Dedifferentiated amniotic fluid mesenchymal stem cell (primary cell): ENCODE data around the gene PM20D1.

ENCODE experiments used
- DNase-seq: peaks from one replicate; pipeline ENCODE4 v3.0.0-alpha.2; 2016; ENCODE audit errors: extremely low spot score

Gene PM20D1

GRCh38 chr1:205804605-205805004, 45.3 kb downstream of the PM20D1 start:
- no peak for DNase-seq

- no peak for DNase-seq
These were observed 45.9 kb downstream of the PM20D1 start for GRCh38 chr1:205803986-205804385.

DNA sequence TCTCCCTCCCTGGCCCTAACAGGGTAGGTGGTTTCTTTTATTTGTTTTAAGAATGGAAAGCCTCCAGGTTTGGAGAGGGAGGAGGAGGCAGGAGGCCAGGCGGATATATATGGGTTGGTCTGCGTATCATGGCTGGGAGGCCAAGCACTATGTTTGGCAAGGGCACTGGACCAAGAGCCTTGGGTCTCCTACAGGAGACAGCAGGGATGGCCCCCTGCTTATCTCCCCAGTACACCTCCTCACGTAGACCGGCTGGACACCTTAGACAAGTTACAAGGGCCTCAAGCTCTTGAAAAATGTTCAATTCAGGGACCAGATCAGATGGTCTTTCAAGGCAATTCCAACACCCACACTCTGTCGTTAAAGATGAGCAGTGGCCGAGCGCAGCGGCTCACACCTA, 47.9 kb downstream of the PM20D1 start:
- no peak for DNase-seq

DNA sequence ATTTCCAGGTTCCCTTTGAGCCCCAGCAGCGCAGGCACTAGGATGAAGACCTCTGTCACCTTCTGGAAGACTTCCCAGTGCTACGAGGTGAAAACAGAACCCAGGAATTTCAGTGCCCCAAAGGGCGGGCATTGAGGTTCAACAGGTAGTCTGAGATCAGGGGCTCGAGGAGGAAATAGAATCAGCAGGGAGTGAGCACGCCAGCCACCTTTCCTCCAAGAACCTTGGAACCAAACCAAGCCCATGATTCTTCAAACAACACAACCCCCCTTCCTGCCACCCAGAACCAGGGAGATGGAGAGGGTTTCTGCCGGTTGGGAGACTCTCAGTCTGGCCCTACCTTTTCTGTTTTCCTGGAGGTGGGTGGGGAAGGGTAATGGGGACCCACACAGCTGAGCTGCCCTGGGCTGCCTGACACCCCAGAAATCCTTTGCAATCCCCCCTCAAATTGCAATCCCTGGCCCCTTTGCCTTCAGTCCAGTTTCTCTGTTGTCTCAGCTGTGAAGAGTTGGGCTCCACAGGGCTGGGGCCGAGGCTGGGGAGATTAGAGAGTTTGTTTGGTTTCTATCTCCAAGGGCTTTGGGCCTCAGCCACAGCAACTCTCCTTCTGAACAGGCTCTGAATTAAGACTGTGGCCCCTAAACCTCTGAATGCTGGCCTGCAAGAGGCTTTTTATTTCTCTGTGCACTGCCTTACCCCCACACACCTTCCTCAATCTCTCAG, 48.8 kb downstream of the PM20D1 start:
- DNase-seq: no peak

- DNase-seq: no peak
These were observed 49.5 kb downstream of the PM20D1 start for GRCh38 chr1:205800427-205800826.

- no peak for DNase-seq
These were observed 51.4 kb downstream of the PM20D1 start for GRCh38 chr1:205798577-205798976.

DNA sequence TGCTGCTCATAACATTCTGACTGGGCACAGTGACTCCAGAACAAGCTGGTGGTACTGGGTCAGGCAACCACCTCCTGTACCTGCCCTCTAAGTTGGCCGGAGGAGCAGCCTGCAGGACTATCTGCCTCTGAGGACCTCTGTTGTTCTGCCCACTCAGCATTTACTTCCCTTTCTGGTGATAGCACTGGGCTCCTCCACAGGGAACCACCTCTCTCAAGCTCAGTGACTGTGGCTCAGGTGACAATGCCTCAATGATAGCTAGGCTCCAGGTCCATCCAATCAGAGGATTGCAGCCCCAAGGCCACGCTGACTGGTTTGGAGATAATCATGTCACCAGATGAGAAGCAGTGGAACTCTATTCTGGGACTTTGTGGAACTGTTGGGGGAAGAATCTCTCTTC, 52.8 kb downstream of the PM20D1 start:
- DNase-seq: no peak

- no peak for DNase-seq
These were observed 55.8 kb downstream of the PM20D1 start for GRCh38 chr1:205794011-205794730.

DNA sequence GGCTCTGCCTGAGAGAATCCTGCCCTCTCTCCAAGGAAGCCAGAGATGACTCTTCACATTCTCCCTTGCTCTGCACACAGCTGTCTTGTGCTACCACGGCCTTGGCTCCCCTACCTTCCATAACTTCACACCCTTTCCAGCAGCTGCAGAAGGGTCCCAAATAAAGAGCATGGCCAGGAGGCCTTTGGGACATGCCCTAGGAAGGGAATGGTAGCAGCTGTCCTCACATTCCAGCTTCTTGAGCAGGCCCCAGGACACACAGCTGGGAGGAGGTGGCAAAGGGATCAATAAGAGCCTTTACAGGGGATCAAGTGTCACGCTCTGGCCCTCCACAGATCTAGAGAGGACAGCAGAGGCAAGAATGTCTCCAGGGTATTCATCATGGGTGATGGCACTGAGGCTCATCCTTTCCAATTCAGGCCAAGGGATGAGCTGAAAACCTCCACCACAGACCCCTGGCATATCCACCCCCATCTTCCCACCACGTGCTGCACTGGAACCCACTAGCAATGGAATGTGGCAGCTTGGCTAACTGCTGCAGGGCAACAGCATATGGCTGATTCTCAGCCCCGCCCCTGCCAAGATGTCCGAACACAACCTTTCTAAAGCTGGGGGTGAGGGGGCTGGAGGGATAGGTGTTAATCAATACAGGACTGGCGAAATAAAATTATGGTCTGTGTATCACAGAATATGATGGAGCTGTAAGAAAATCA, 56.8 kb downstream of the PM20D1 start:
- no peak for DNase-seq

DNA sequence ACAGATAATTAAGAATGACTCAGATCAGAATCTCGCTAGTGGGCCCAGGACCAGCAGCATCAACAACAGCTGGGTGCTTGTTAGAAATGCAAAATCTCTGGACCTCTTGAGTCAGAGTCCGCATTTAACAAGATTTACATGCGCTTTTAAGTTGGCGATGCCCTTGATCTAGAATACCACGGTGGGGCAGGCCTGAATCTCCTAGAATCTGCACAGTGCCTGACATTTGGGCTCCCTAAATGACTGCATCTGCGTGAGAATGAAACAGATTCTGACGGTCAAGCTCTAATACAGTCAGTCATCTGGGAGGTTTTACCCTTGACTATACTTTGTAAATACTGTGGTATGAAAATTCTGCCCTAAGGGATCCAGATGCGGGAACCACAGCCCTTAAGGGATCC, 57.5 kb downstream of the PM20D1 start:
- no peak for DNase-seq

DNA sequence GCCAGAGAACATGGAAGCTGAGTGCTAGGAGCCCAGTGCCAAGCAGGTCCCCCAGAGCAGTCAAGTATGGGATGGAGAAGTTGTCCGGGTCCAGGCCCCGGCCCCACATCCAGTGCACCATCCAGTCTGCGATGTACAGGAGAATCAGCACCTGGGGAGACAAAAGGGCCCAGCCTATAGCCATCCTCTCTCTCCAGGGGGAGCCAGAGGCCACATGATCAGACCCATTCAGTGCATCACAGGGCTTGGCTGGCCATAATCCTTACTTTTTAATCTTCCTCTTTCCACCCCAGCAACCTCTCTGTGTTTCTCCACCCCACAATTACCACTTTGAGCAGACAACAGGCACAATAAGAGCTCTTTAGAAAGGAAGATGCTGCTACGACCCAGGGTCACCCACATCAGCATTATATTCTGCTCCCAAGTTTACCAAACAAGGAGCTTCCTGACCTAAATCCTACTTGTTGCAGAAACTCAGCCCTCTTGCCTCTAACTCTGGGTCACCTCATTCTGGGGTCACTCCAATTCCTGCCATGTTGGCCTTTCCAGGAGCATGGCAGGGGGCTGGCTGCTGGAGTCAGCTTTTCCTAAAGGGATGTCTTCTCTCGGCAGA, 58.3 kb downstream of the PM20D1 start:
- DNase-seq: no peak

- no peak for DNase-seq
These were observed 62.5 kb downstream of the PM20D1 start for GRCh38 chr1:205787287-205787916.

DNA sequence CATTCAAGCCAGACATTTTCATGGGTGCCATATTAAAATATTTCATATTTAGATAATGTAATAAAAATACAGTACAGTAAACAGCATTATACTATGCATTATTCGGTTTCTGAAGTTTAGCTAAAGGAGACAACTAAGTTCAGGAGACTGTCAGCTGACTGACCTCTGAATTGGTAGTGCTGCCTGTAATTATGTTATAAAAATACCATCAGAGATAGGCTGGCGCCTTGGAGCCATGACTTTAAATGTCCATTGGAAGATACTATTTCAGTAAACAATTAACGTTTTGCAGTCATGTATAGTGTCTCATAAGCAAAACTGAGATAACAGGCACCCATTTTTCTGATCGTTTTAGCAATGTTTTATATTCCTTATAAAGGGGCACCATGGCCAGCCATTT, 63.3 kb downstream of the PM20D1 start:
- DNase-seq: no peak

- DNase-seq: no peak
These were observed 64.5 kb downstream of the PM20D1 start for GRCh38 chr1:205785446-205785845.

DNA sequence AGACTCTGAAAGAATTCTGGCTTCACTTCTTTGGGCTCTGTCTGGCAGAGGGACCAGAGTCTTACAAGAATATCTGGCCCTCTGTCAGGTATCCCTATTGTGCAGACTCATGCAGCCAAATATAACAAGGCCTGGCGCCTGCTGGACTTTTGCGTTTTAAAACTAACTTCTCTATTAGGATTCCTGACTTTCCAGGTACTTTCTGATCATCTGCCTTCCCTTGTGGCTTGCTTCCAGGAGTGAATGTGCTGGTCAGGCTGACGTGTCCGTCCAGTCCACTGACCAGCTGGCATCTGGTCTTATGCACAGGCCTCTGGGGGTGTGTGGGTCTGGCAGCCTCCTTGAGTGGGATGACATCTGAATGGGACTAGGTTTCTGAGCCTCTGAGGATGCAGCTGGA, 66.0 kb downstream of the PM20D1 start:
- DNase-seq: no peak

- DNase-seq: no peak
These were observed 66.5 kb downstream of the PM20D1 start for GRCh38 chr1:205783433-205783795.

DNA sequence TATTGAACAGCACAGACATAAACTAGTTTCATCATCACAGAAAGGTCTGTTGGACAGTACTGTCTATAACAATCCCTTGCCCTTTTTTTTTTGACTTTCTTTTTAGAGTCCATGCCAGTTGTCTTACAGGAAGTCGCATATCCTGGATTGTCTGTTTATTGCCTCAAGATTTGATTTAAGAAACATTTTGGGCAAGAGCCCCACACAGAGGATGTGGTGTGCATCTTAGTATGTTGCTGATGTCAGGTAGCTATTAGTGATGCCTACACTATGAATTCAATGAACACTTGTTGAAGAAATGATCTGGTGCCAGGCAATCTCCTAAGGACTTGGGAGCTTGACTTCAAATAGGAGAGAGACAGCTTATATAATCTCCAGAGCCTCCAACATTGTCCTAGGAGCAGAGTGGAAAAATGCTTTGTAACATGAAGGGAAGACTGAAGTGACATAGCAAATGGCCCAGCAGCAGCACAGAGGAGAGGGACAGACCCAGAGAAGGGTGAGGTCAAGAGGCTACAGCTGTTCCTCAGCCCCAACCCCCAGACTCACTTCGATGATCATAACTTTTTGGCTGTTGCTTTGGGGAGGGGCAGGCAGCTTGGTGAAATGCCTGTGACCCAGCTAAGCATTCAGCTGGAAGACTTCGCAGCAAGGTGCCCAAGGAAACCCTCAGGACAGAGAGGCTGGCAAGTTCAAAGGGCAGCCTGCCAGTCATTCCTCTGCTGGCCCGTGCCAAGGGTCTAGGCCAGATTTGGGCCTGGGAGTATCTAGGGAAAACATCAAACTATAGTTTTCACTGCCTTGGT, 67.1 kb downstream of the PM20D1 start:
- DNase-seq: no peak

- no peak for DNase-seq
These were observed 69.6 kb downstream of the PM20D1 start for GRCh38 chr1:205780335-205780734.
